ENCODE data around the gene IGFBP3. TPM values are rescaled to one million over a fixed set of nuclear protein-coding genes. Genes with fewer than 3 reads are reported as not detected.

IGFBP3 gene
- total and polyA plus RNA-seq, 2 of the 13 experiments (the other 11 are each of a cell fraction or from before 2014, with no cell fraction given): 57.5 TPM; not detected in 1

- no peaks in the 10 kb centered on the region for H3K79me2 ChIP-seq (ENCODE audit: insufficient read depth, low read length)
- ATAC-seq (no peak), FAIRE-seq (no peak), DNase-seq (ENCODE audit: low spot score) (no peak)
- peaks cover 27% of the 10 kb centered on the region for H3K4me1 ChIP-seq (ENCODE audit: insufficient read depth, low read length)
- TF ChIP-seq, protein P1, sequence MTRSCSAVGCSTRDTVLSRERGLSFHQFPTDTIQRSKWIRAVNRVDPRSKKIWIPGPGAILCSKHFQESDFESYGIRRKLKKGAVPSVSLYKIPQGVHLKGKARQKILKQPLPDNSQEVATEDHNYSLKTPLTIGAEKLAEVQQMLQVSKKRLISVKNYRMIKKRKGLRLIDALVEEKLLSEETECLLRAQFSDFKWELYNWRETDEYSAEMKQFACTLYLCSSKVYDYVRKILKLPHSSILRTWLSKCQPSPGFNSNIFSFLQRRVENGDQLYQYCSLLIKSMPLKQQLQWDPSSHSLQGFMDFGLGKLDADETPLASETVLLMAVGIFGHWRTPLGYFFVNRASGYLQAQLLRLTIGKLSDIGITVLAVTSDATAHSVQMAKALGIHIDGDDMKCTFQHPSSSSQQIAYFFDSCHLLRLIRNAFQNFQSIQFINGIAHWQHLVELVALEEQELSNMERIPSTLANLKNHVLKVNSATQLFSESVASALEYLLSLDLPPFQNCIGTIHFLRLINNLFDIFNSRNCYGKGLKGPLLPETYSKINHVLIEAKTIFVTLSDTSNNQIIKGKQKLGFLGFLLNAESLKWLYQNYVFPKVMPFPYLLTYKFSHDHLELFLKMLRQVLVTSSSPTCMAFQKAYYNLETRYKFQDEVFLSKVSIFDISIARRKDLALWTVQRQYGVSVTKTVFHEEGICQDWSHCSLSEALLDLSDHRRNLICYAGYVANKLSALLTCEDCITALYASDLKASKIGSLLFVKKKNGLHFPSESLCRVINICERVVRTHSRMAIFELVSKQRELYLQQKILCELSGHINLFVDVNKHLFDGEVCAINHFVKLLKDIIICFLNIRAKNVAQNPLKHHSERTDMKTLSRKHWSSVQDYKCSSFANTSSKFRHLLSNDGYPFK (CRISPR knock-in tag; IDR thresholded peaks at IDR 0.05; ENCODE audit: borderline replicate concordance): no peak
- TF ChIP-seq GLI4 (CRISPR knock-in tag; IDR thresholded peaks at IDR 0.05; ENCODE audit: borderline replicate concordance): no peak
- peak overlapping the region; percentile 34; the same call in 1 of the 2 replicates for H3K4me2 ChIP-seq (ENCODE audit: low read depth, low read length)
- no peak overlapping the region for H3K9ac ChIP-seq (ENCODE audit: insufficient read depth, low read depth, low read length)
- no TSS peak for BruUV-seq (replicated peaks)
- H3K4me3 ChIP-seq (replicated peaks in 1 of 3; ENCODE audit: insufficient read depth in 1 of 3, low read depth in 2 of 3, low read length in 3 of 3): no peak overlapping the region; a peak in 1 of 6 replicates
- peaks cover 7 to 42% of the 10 kb centered on the region in 2 experiments; a peak in 4 of 5 replicates for H3K27me3 ChIP-seq (ENCODE audit: control insufficient read depth in 1 of 2, insufficient read depth in 2 of 2, low read length in 2 of 2)
- peaks cover 7% of the 10 kb centered on the region; the same call in 1 of the 2 replicates for H4K20me1 ChIP-seq (ENCODE audit: insufficient read depth, low read length)
- no peaks in the 10 kb centered on the region for H3K36me3 ChIP-seq (replicated peaks in 1 of 2; ENCODE audit: control insufficient read depth in 1 of 2, insufficient read depth in 2 of 2, low read length in 2 of 2)
- no peak overlapping the region for H2AFZ ChIP-seq (ENCODE audit: low read length)
- WGBS (ENCODE audit: low lambda C conversion rate): 23% methylated on average over 1 of the region's 2 CpGs
- CTCF ChIA-PET (ENCODE audit: low intra/inter-chr PET ratio, low total read pairs): interaction anchor here (1.6 to 2.5 kb wide), 2 partner anchors 433 to 1170 kb away, joined by 7 to 20 read pairs; no protein-coding TSS in a partner anchor
- intact Hi-C loops (cut with micrococcal nuclease; ENCODE audit: unreplicated experiment) (no loop called here), in situ Hi-C loops (cut with HindIII; ENCODE audit: extremely low pct_ligation_motif_present, low pct_unique_long_range_greater_than_20kb) (loop anchor here (10.0 kb wide), 1 partner anchor 1266 kb away; no protein-coding TSS in a partner anchor)
- H3K9me3 ChIP-seq (ENCODE audit: low read length): no peaks in the 10 kb centered on the region
- no peak overlapping the region for H3K27ac ChIP-seq (ENCODE audit: extremely low read length, insufficient read depth, low read length)
- POLR2A ChIA-PET: interaction anchor here (0.8 kb wide), 1 partner anchor 37 kb away, joined by 3 read pairs; no protein-coding TSS in a partner anchor
Measured at GRCh38 chr7:45918556-45918955, 2.5 kb downstream of the IGFBP3 start.

DNA sequence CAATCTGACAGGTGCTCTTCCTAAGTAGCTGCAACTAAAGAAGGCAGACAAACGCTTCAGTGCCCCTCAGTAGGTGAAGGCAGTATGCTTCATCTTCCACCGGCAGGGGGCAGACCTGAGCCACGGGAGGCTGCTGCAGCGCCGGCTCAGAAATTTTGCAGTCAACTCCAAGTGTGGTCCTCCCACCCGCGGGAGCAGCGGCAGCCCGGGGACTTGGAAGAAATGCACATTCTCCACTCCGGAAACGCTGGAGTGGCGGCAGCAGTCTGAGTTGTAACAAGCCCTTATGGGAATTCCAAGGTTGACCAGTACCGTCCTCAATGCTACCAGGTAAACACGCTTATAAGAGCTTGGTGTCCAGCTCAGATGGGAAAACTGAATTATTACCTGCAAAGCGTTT lies 3.4 kb downstream of the IGFBP3 start:
- in situ Hi-C loops (cut with HindIII; ENCODE audit: extremely low pct_ligation_motif_present, low pct_unique_long_range_greater_than_20kb) (loop anchor here (10.0 kb wide), 1 partner anchor 1267 kb away; no protein-coding TSS in a partner anchor), intact Hi-C loops (cut with micrococcal nuclease; ENCODE audit: unreplicated experiment) (loop anchor here (1.0 kb wide), 1 partner anchor 435 kb away; no protein-coding TSS in a partner anchor)
- peaks cover 22% of the 10 kb centered on the region for H3K4me1 ChIP-seq (ENCODE audit: insufficient read depth, low read length)
- WGBS (ENCODE audit: low lambda C conversion rate): 11% methylated on average over 15 of the region's 15 CpGs
- H3K4me3 ChIP-seq (replicated peaks in 1 of 3; ENCODE audit: insufficient read depth in 1 of 3, low read depth in 2 of 3, low read length in 3 of 3): no peak overlapping the region
- DNase-seq (ENCODE audit: low spot score) (peak; percentile 28), FAIRE-seq (peak; percentile 50), ATAC-seq (peak; percentile 81)
- BruUV-seq (replicated peaks): no TSS peak
- no peaks in the 10 kb centered on the region for H3K79me2 ChIP-seq (ENCODE audit: insufficient read depth, low read length)
- peaks cover 5 to 41% of the 10 kb centered on the region in 2 experiments; a peak in 4 of 5 replicates for H3K27me3 ChIP-seq (ENCODE audit: control insufficient read depth in 1 of 2, insufficient read depth in 2 of 2, low read length in 2 of 2)
- H3K9me3 ChIP-seq (ENCODE audit: low read length): no peaks in the 10 kb centered on the region
- H3K27ac ChIP-seq (ENCODE audit: extremely low read length, insufficient read depth, low read length): no peak overlapping the region
- H3K9ac ChIP-seq (ENCODE audit: insufficient read depth, low read depth, low read length): no peak overlapping the region
- no peaks in the 10 kb centered on the region for H3K36me3 ChIP-seq (replicated peaks in 1 of 2; ENCODE audit: control insufficient read depth in 1 of 2, insufficient read depth in 2 of 2, low read length in 2 of 2)
- ChIA-PET POLR2A (interaction anchor here (0.8 kb wide), 1 partner anchor 36 kb away, joined by 3 read pairs; no protein-coding TSS in a partner anchor), CTCF (ENCODE audit: low intra/inter-chr PET ratio, low total read pairs) (interaction anchor here (1.4 to 2.5 kb wide), 4 partner anchors 46 to 1171 kb away, joined by 5 to 20 read pairs (median 8); partner anchors contain the start of gene CCDC201)
- H2AFZ ChIP-seq (ENCODE audit: low read length): no peak overlapping the region
- peak overlapping the region; percentile 34; the same call in 1 of the 2 replicates for H3K4me2 ChIP-seq (ENCODE audit: low read depth, low read length)
- peaks cover 7% of the 10 kb centered on the region; the same call in 1 of the 2 replicates for H4K20me1 ChIP-seq (ENCODE audit: insufficient read depth, low read length)
- no peak for TF ChIP-seq ZNF652 (CRISPR knock-in tag; IDR thresholded peaks at IDR 0.05; ENCODE audit: borderline replicate concordance, low read depth)
- TF ChIP-seq, protein P2, sequence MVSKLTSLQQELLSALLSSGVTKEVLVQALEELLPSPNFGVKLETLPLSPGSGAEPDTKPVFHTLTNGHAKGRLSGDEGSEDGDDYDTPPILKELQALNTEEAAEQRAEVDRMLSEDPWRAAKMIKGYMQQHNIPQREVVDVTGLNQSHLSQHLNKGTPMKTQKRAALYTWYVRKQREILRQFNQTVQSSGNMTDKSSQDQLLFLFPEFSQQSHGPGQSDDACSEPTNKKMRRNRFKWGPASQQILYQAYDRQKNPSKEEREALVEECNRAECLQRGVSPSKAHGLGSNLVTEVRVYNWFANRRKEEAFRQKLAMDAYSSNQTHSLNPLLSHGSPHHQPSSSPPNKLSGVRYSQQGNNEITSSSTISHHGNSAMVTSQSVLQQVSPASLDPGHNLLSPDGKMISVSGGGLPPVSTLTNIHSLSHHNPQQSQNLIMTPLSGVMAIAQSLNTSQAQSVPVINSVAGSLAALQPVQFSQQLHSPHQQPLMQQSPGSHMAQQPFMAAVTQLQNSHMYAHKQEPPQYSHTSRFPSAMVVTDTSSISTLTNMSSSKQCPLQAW (CRISPR knock-in tag; IDR thresholded peaks at IDR 0.05): 0 out of 2 replicates have a peak, but pooled peaks have one; percentile 24
- no peak for TF ChIP-seq ZNF253 (CRISPR knock-in tag; IDR thresholded peaks at IDR 0.05; ENCODE audit: borderline replicate concordance)
- TF ChIP-seq STAG1 (CRISPR knock-in tag; IDR thresholded peaks at IDR 0.05): peak; percentile 87
- 0 out of 2 replicates have a peak, but pooled peaks have one; percentile 30 for TF ChIP-seq ZNF605 (CRISPR knock-in tag; IDR thresholded peaks at IDR 0.05)
- peak; percentile 66 for TF ChIP-seq RAD21 (CRISPR knock-in tag; IDR thresholded peaks at IDR 0.05)
- no peak for TF ChIP-seq ZNF160 (CRISPR knock-in tag; IDR thresholded peaks at IDR 0.05)
- TF ChIP-seq ZBTB8A (CRISPR knock-in tag; IDR thresholded peaks at IDR 0.05; ENCODE audit: borderline replicate concordance, low read depth): no peak
- TF ChIP-seq CEBPB (IDR thresholded peaks at IDR 0.05; ENCODE audit: borderline replicate concordance, low read depth, low read length): no peak
- no peak for TF ChIP-seq ZMYM3 (CRISPR knock-in tag; IDR thresholded peaks at IDR 0.05)

All from HepG2 (cell line).